ENCODE results near the gene MAP3K21. TPM values are rescaled to one million over a fixed set of nuclear protein-coding genes. Genes with fewer than 3 reads are reported as not detected.

The MAP3K21 gene
- total RNA-seq, 1 experiment from 2014 or later: 18.3 TPM

DNA sequence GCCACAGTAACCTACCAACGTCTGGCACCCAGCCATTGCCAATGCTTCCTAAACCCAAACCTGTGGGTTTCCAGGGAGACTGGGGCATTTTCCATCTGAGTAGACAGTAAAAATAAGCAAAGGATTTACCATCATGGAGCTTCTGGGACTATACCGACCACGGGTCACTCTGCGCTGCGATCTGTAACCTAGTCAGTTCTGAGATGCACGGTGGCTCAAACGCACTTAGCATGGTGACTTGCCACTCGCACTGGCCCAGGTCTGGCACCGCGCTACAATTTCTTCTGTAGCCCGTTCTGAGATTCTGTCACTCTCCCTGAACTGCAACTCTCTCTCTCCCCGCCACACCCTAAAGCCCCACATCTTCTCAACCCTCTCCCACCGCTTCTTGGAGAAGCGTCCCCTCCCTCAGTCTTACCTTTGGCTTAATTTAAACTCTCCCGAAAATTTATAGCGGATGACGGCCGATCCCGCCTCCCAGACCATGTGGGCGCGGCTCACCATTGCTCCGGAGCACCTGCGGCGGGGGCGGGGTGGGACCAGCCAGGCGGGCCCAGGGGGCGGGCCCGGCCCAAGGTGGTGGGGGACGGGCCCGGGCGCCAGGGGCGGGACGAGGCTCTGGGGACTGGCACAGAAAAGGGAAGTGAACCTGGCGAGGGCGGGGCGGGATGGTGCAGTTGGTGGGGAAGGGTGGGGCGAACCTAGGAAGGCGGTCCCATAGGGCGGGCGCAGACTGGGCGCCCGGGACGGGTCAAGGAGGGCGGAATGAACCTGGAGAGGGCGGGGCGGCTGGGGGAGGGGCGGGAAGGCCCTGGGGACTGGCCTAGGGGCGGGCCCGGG is 493 bp upstream of the MAP3K21 start:
- no peaks in the 10 kb centered on the region for H3K36me3 ChIP-seq (ENCODE audit: low read depth)
- DNase-seq: peak; percentile 83 to 99
- H3K9me3 ChIP-seq (ENCODE audit: insufficient read depth, low read depth): no peaks in the 10 kb centered on the region
- H3K79me2 ChIP-seq (ENCODE audit: low read depth): peaks cover 34% of the 10 kb centered on the region
- ChIA-PET CTCF (interaction anchor here (0.6 kb wide), 1 partner anchor 129 kb away, joined by 3 read pairs; no protein-coding TSS in a partner anchor), POLR2A (ENCODE audit: unreplicated experiment) (interaction anchor here (0.6 kb wide), 1 partner anchor 40 kb away, joined by 6 read pairs; no protein-coding TSS in a partner anchor)
- TF ChIP-seq EZH2 (IDR thresholded peaks at IDR 0.05; ENCODE audit: low read depth): no peak
- TF ChIP-seq, protein P1, sequence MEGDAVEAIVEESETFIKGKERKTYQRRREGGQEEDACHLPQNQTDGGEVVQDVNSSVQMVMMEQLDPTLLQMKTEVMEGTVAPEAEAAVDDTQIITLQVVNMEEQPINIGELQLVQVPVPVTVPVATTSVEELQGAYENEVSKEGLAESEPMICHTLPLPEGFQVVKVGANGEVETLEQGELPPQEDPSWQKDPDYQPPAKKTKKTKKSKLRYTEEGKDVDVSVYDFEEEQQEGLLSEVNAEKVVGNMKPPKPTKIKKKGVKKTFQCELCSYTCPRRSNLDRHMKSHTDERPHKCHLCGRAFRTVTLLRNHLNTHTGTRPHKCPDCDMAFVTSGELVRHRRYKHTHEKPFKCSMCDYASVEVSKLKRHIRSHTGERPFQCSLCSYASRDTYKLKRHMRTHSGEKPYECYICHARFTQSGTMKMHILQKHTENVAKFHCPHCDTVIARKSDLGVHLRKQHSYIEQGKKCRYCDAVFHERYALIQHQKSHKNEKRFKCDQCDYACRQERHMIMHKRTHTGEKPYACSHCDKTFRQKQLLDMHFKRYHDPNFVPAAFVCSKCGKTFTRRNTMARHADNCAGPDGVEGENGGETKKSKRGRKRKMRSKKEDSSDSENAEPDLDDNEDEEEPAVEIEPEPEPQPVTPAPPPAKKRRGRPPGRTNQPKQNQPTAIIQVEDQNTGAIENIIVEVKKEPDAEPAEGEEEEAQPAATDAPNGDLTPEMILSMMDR (conservative IDR thresholded peaks at IDR 0.05): no peak
- BruUV-seq (replicated peaks): no TSS peak
- peak overlapping the region; percentile 4; the same call in 1 of the 2 replicates for H3K27ac ChIP-seq
- peak overlapping the region; percentile 75 for H2AFZ ChIP-seq
- peak overlapping the region; percentile 70 for H3K4me2 ChIP-seq
- H3F3A ChIP-seq (ENCODE audit: insufficient read depth, low read depth): peaks cover 6% of the 10 kb centered on the region; the same call in 1 of the 2 replicates
- H3K9me2 ChIP-seq (ENCODE audit: insufficient read depth): no peaks in the 10 kb centered on the region
- H3K27me3 ChIP-seq (ENCODE audit: insufficient read depth, low read depth): no peaks in the 10 kb centered on the region
- intact Hi-C loops (cut with micrococcal nuclease; ENCODE audit: unreplicated experiment): loop anchor here (2.0 kb wide), 1 partner anchor 38 kb away; no protein-coding TSS in a partner anchor
- peak overlapping the region; percentile 53 for H3K4me3 ChIP-seq
- no peaks in the 10 kb centered on the region; the same call in 1 of the 2 replicates for H4K20me1 ChIP-seq (ENCODE audit: insufficient read depth)
- H3K4me1 ChIP-seq (replicated peaks; ENCODE audit: insufficient read depth): peaks cover 25% of the 10 kb centered on the region

DNA sequence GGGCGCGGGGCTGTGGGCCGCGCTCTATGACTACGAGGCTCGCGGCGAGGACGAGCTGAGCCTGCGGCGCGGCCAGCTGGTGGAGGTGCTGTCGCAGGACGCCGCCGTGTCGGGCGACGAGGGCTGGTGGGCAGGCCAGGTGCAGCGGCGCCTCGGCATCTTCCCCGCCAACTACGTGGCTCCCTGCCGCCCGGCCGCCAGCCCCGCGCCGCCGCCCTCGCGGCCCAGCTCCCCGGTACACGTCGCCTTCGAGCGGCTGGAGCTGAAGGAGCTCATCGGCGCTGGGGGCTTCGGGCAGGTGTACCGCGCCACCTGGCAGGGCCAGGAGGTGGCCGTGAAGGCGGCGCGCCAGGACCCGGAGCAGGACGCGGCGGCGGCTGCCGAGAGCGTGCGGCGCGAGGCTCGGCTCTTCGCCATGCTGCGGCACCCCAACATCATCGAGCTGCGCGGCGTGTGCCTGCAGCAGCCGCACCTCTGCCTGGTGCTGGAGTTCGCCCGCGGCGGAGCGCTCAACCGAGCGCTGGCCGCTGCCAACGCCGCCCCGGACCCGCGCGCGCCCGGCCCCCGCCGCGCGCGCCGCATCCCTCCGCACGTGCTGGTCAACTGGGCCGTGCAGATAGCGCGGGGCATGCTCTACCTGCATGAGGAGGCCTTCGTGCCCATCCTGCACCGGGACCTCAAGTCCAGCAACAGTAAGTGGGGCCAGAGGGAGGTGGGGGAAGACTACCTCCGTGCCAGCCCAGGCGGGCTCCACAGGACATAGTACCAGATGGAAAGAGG is 808 bp downstream of the MAP3K21 start:
- Histone ChIP-seq H4K20me1 (ENCODE audit: insufficient read depth) (no peaks in the 10 kb centered on the region; the same call in 1 of the 2 replicates), H3K36me3 (ENCODE audit: low read depth) (no peaks in the 10 kb centered on the region), H3K27ac (peak overlapping the region; percentile 41; the same call in 1 of the 2 replicates), H3K4me3 (peak overlapping the region; percentile 83), H3K4me2 (peak overlapping the region; percentile 96), H3K9me3 (ENCODE audit: insufficient read depth, low read depth) (no peaks in the 10 kb centered on the region), H3K4me1 (replicated peaks; ENCODE audit: insufficient read depth) (peaks cover 25% of the 10 kb centered on the region), H3K79me2 (ENCODE audit: low read depth) (peaks cover 47% of the 10 kb centered on the region), H3K9me2 (ENCODE audit: insufficient read depth) (no peaks in the 10 kb centered on the region), H3K27me3 (ENCODE audit: insufficient read depth, low read depth) (no peaks in the 10 kb centered on the region), H3F3A (ENCODE audit: insufficient read depth, low read depth) (peaks cover 6% of the 10 kb centered on the region; the same call in 1 of the 2 replicates), H2AFZ (peak overlapping the region; percentile 84)
- CTCF ChIA-PET: interaction anchor here (0.6 kb wide), 1 partner anchor 127 kb away, joined by 3 read pairs; no protein-coding TSS in a partner anchor
- POLR2A ChIA-PET (ENCODE audit: unreplicated experiment): interaction anchor here (0.5 to 0.6 kb wide), 2 partner anchors 23 to 1350 kb away, joined by 3 to 4 read pairs; no protein-coding TSS in a partner anchor
- BruUV-seq (replicated peaks): no TSS peak
- TF ChIP-seq, protein P1 (conservative IDR thresholded peaks at IDR 0.05): no peak
- TF ChIP-seq EZH2 (IDR thresholded peaks at IDR 0.05; ENCODE audit: low read depth): no peak
- DNase-seq: peak; percentile 43 to 61
- intact Hi-C loops (cut with micrococcal nuclease; ENCODE audit: unreplicated experiment): no loop called here

Measured in PC-9 (cell line).